MM.1S (cell line): ENCODE data around the gene SLC39A7.

ENCODE experiments used
- EZH2 ChIP-seq: fragments of 300-600 bp; sonication (generic); optimal IDR thresholded peaks from 2 replicates; pipeline ENCODE3; 2017; ENCODE audit warnings: low read depth, mild to moderate bottlenecking, antibody characterized with exemption, low read length, mixed read lengths
- EZH2phosphoT487 ChIP-seq: fragments of 300-600 bp; sonication (generic); IDR thresholded peaks from 2 replicates; pipeline ENCODE4 v1.6.1; 2018; ENCODE audit warnings: antibody characterized with exemption, low read length
- TF ChIP-seq, protein P1 (sequence below): fragments of 300-600 bp; sonication (generic); IDR thresholded peaks from 2 replicates; pipeline ENCODE4 v1.5.1; 2016; ENCODE audit warnings: antibody characterized with exemption, low read length, mixed read lengths

DNA sequence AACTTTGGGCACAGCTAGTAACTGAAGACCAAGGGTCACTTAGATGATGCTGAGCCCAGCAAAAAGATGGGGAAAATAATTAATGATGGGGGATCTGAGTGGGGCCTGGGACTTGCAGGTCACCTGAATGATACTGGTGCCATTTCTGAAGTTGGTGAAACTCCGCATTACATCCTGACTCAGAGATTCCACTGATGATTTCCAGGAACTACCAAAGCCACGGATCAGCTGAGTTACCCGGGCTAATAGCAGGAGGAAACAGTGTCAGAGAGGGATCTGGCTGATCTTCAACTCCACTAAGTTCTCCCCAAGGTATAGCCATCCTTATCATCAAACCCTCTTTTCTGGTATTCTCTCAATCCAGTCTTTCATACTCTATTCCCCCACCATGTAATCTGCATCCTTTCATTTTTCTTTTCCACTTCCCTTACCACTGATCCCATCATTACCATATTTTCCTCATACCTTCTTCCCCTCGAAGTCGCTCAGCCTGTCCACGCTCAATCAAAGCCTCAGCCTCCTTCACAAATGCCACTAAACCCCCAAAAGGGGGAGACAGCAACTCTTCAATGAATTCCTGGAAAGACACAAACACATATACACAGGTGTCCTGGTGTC lies 50.8 kb downstream of the SLC39A7 start:
- TF ChIP-seq, protein P1, sequence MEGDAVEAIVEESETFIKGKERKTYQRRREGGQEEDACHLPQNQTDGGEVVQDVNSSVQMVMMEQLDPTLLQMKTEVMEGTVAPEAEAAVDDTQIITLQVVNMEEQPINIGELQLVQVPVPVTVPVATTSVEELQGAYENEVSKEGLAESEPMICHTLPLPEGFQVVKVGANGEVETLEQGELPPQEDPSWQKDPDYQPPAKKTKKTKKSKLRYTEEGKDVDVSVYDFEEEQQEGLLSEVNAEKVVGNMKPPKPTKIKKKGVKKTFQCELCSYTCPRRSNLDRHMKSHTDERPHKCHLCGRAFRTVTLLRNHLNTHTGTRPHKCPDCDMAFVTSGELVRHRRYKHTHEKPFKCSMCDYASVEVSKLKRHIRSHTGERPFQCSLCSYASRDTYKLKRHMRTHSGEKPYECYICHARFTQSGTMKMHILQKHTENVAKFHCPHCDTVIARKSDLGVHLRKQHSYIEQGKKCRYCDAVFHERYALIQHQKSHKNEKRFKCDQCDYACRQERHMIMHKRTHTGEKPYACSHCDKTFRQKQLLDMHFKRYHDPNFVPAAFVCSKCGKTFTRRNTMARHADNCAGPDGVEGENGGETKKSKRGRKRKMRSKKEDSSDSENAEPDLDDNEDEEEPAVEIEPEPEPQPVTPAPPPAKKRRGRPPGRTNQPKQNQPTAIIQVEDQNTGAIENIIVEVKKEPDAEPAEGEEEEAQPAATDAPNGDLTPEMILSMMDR, result no peak; the same call in 1 of the 2 replicates
- TF ChIP-seq EZH2phosphoT487 (no peak), EZH2 (no peak)
